SU-DHL-6 (cell line): ENCODE measurements around the gene SLC8A3.

Experiments
- CTCF ChIP-seq: fragments of 200-600 bp; sonication (generic); IDR thresholded peaks from one replicate; pipeline ENCODE4 v1.5.1; 2017; ENCODE audit warnings: antibody characterized with exemption, mild to moderate bottlenecking, low read length, moderate library complexity; ENCODE audit not compliant: insufficient read depth, poor library complexity, severe bottlenecking
- EZH2phosphoT487 ChIP-seq: fragments of 200-600 bp; sonication (generic), shearing (Covaris generic); conservative IDR thresholded peaks from 2 replicates; pipeline ENCODE4 v1.6.1; 2018; ENCODE audit warnings: mild to moderate bottlenecking, antibody characterized with exemption, low read length, moderate library complexity, mixed read lengths

- no peak for TF ChIP-seq CTCF
- no peak for TF ChIP-seq EZH2phosphoT487
Measured at GRCh38 chr14:70033561-70033960, 155.2 kb downstream of the SLC8A3 start.
